K562 treated with DMSO at 1 percent for 48 hours (cell line): Measurements from ENCODE around the gene PARL. TPM values are rescaled to one million over a fixed set of nuclear protein-coding genes. Genes with fewer than 3 reads are reported as not detected.

Experiments
- total RNA-seq: library from RNA; unstranded; fragments of 300-600 nt; gene quantifications from 2 replicates; pipeline ENCODE4 v1.2.3, GENCODE V29; 2022; ENCODE audit warnings: low replicate concordance; ENCODE audit errors: extremely low read depth

Gene PARL, protein sequence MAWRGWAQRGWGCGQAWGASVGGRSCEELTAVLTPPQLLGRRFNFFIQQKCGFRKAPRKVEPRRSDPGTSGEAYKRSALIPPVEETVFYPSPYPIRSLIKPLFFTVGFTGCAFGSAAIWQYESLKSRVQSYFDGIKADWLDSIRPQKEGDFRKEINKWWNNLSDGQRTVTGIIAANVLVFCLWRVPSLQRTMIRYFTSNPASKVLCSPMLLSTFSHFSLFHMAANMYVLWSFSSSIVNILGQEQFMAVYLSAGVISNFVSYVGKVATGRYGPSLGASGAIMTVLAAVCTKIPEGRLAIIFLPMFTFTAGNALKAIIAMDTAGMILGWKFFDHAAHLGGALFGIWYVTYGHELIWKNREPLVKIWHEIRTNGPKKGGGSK
- not detected in 2 replicates for total RNA-seq

GRCh38 chr3:183884427-183885296, at the start of gene PARL:
TSS of gene PARL (minus strand) at chr3:183884880. CDS start at chr3:183884846, 34 bp downstream.

GRCh38 chr3:183825456-183826161, 59.1 kb downstream of the PARL start, which contains the start of gene MAP6D1:
TSS of gene MAP6D1 (minus strand) at chr3:183825577. CDS start at chr3:183825547, 30 bp downstream.

Other genes starting within 250 kb of the PARL start
- gene KLHL24, start 249.3 kb downstream of the PARL start, total RNA-seq: not detected in 2 replicates
- not detected in 2 replicates for gene YEATS2, start 187.1 kb downstream of the PARL start, total RNA-seq
- gene MAP6D1, start 59.3 kb downstream of the PARL start, total RNA-seq: not detected in 2 replicates
- gene ABCC5, start 133.0 kb upstream of the PARL start, total RNA-seq: not detected in 2 replicates
- gene HTR3D, start 146.9 kb upstream of the PARL start, total RNA-seq: not detected in 2 replicates
- gene HTR3C, start 168.2 kb upstream of the PARL start, total RNA-seq: not detected in 2 replicates
- gene HTR3E, start 212.2 kb upstream of the PARL start, total RNA-seq: not detected in 2 replicates